Sciatic nerve (tissue), 2 donors: Measurements from ENCODE around the gene HLA-DRB1. TPM values are rescaled to one million over a fixed set of nuclear protein-coding genes. Genes with fewer than 3 reads are reported as not detected.
"Not testable (repeated sequence)": the region's sequence is repeated elsewhere in the genome, so short reads cannot be mapped to it uniquely, and the experiment has no call there.

ENCODE experiments used
- ATAC-seq: fragments of 200-7000 bp; cut with Tn5 transposase; one replicate; pipeline ENCODE4 v1.9.1; 2020; ENCODE audit warnings: mild to moderate bottlenecking, moderate library complexity
- DNase-seq: peaks from one replicate; pipeline ENCODE4 v3.0.0-alpha.2; 2020; ENCODE audit warnings: low spot score
- intact Hi-C: fragments of 100-400 bp; cut with DNase I; formaldehyde crosslinking; loops from one replicate; pipeline ENCODE4 v1.14.2; 2022
- total RNA-seq: library from RNA; stranded (reverse); fragmentation: NEBNext Ultra II Directional; extraction: Animal tissue kit (Norgen Biotek cat#: 25700); gene quantifications from one replicate; pipeline ENCODE4 v1.2.1, GENCODE V29; 2021
- donor health status: DM: no; HTN: no; CAD: no.
- donor health status: DM: no; HTN: no; CAD: no.

Gene HLA-DRB1
- total RNA-seq, 1 donor from 2014 or later, result 82.1 TPM

GRCh38 chr6:32610682-32611296, 21.1 kb upstream of the HLA-DRB1 start:
- no peak for DNase-seq
- ATAC-seq, result no peak
- intact Hi-C loops, result no loop called here

GRCh38 chr6:32609731-32610640, 20.3 kb upstream of the HLA-DRB1 start:
- DNase-seq (no peak), ATAC-seq (peak; percentile 97)
- intact Hi-C loops, result no loop called here

DNA sequence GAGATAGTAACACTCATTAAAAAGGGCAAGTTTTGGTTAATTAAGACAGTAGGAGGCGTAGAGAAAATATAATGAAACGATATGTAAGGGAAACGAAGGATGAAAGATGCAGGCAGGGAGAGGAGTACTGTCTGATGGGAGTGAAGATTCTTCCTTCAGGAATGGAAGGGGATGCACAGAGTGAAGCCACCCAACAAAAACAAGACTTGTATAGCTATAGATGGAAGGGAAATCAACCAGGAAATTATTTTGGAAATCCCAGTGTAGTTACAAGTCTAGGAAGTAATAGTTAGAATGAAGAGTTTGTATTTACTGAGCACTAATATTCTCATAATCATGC, 19.7 kb upstream of the HLA-DRB1 start:
- DNase-seq (no peak), ATAC-seq (no peak)
- intact Hi-C loops, result no loop called here

GRCh38 chr6:32608362-32608761, 18.7 kb upstream of the HLA-DRB1 start:
- ATAC-seq, result no peak
- intact Hi-C loops, result no loop called here
- DNase-seq, result no peak

GRCh38 chr6:32607988-32608298, 18.3 kb upstream of the HLA-DRB1 start:
- intact Hi-C loops, result no loop called here
- ATAC-seq, result no peak

GRCh38 chr6:32607263-32607987, 17.8 kb upstream of the HLA-DRB1 start:
- intact Hi-C loops, result no loop called here
- DNase-seq (no peak), ATAC-seq (no peak)

More at GRCh38 chr6:32607988-32608298, 18.3 kb upstream of the HLA-DRB1 start:
- no peak for DNase-seq

GRCh38 chr6:32604434-32604877, 14.8 kb upstream of the HLA-DRB1 start:
- DNase-seq, result no peak
- peak; percentile 80 for ATAC-seq
- intact Hi-C loops, result no loop called here

- intact Hi-C loops, result no loop called here
- DNase-seq, result no peak
- ATAC-seq, result peak; percentile 55
Measured at GRCh38 chr6:32603888-32604287, 14.2 kb upstream of the HLA-DRB1 start.

DNA sequence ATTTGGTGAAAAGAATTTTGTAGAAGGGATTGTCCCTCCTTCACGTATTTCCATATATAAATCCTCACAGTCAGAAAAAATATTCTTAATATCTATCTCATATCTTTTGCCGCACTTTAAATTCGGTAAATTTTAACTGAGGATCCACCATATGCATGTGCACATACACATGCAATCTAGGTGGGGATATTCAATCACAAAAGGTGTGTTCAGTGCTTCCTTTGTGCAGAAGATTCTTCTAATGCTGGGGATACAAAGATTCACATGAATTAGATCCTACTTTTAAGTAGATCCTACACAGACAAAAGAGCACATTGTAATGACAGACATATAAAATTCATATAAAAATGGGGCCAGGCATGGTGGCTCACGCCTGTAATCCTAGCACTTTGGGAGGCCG, 13.6 kb upstream of the HLA-DRB1 start:
- ATAC-seq (no peak), DNase-seq (no peak)
- intact Hi-C loops, result no loop called here

GRCh38 chr6:32602383-32602782, 12.7 kb upstream of the HLA-DRB1 start:
- intact Hi-C loops, result no loop called here
- no peak for DNase-seq
- no peak for ATAC-seq

- intact Hi-C loops, result no loop called here
- ATAC-seq, result no peak
- DNase-seq, result no peak
Measured at GRCh38 chr6:32597024-32597423, 7.4 kb upstream of the HLA-DRB1 start.

DNA sequence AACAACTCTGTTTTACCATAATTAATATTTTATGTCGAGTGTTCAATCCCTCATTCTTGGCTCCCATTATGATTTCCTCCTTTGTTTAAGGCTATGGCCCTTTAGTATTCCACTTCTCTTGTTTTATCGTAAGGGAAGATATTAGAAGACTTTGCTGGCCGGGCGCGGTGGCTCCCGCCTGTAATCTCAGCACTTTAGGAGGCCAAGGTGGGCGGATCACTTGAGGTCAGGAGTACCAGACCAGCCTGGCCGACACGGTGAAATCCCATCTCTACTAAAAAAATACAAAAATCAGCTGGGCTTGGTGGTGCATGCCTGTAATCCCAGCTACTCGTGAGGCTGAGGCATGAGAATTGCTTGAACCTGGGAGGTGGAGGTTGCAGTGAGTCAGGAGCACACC, 1.1 kb upstream of the HLA-DRB1 start:
- DNase-seq, intact Hi-C loops, ATAC-seq: not testable (repeated sequence)

DNA sequence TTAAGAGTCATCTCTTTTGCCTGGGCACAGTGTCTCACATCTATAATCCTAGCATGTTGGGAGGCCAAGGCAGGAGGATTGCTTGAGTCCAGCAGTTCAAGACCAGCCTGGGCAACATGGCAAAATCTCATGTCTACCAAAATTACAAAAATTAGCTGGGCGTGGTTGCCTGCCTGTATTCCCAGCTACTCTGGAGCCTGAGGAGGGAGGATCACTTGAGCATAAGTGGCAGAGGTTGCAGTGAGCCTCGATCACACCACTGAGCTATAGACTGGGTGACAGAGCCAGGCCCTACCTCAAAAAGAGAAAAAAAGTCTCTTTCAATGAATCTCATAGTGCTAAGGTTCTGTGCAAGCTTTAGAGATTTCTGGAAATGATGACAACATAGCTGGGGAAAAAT, 1.5 kb downstream of the HLA-DRB1 start:
- intact Hi-C loops, result no loop called here
- ATAC-seq (no peak), DNase-seq (no peak)

DNA sequence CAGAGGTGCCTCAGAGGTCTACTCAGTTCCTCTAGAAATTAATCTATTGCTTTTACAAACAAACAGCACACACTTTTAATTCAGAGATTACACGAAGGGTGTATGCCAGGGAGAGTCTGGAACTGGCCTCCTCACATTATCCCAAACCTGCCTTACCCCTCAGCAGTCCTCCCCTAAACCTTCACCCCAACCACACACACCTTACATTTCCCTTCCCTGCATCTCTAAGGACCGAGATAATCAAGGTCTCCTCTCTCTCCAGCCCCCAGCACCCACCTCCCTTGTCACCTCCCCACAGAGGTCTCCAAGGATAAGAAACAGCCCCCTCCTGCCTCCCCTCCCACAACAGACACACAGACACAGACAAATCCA, 6.1 kb downstream of the HLA-DRB1 start:
- DNase-seq (no peak), ATAC-seq (no peak)
- intact Hi-C loops, result no loop called here

- ATAC-seq (no peak), DNase-seq (no peak)
- intact Hi-C loops, result no loop called here
Measured at GRCh38 chr6:32581315-32582095, 8.1 kb downstream of the HLA-DRB1 start.

GRCh38 chr6:32580593-32580992, 9.1 kb downstream of the HLA-DRB1 start:
- intact Hi-C loops, result no loop called here
- DNase-seq (no peak), ATAC-seq (no peak)

DNA sequence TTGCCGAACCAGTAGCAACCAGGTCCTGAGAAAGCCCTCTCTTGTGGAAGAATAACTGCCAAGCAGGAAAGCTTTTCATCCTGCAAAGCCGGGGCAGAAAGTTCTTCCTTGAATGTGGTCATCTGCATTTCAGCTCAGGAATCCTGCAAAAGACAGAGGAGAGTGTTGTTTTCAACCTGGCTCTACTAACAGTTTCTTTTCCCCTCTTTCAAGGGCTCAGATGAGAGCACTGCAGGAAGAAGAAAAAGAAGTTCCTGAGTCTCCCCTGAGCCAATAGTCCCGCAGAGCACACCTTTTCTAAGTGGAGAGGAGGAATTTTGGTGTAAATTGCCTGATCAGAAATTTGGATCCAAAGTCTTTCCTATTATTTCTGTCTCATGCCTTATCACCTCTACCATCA, 10.7 kb downstream of the HLA-DRB1 start:
- DNase-seq, result no peak
- intact Hi-C loops, result no loop called here
- no peak for ATAC-seq

GRCh38 chr6:32577493-32577892, 12.2 kb downstream of the HLA-DRB1 start:
- DNase-seq, intact Hi-C loops, ATAC-seq: not testable (repeated sequence)

- DNase-seq (no peak), ATAC-seq (no peak)
- intact Hi-C loops, result no loop called here
Measured at GRCh38 chr6:32576250-32576649, 13.4 kb downstream of the HLA-DRB1 start.
